MCF 10A (cell line): ENCODE data around the gene CSMD2. TPM values are rescaled to one million over a fixed set of nuclear protein-coding genes. Genes with fewer than 3 reads are reported as not detected.

Source experiments
- BruUV-seq: library from RNA; stranded (reverse); fragments of 400-500 nt; replicated peaks from 2 replicates; lab custom pipeline; 2021; lab: Mats Ljungman, UMichigan
- CTCF ChIA-PET: fragments of 300-600 bp; sonication (Branson Sonifier 250); formaldehyde crosslinking; extraction: SDS; loops from one replicate; lab custom pipeline; 2021; ENCODE audit warnings: antibody characterized with exemption, inconsistent platforms; lab: Yijun Ruan, JAX
- POLR2A ChIA-PET: fragments of 300-600, 350-650 bp; sonication (Branson Sonifier 250); formaldehyde crosslinking; extraction: SDS; loops from one replicate; lab custom pipeline; 2020; ENCODE audit warnings: antibody characterized with exemption, inconsistent platforms; lab: Yijun Ruan, JAX
- DNase-seq: peaks from one replicate; pipeline ENCODE4 v3.0.0-alpha.2; 2018; ENCODE audit not compliant: unreplicated experiment
- H3K27ac Mint-ChIP-seq: one replicate; pipeline ENCODE4 v1.8.0; 2022; ENCODE audit warnings: mild to moderate bottlenecking, low read depth, mixed read lengths; ENCODE audit not compliant: unreplicated experiment
- H3K27me3 Mint-ChIP-seq: one replicate; pipeline ENCODE4 v1.8.0; 2022; ENCODE audit warnings: mixed read lengths; ENCODE audit not compliant: insufficient read depth, unreplicated experiment
- H3K36me3 Mint-ChIP-seq: one replicate; pipeline ENCODE4 v1.8.0; 2022; ENCODE audit warnings: mild to moderate bottlenecking, moderate library complexity, mixed read lengths; ENCODE audit not compliant: insufficient read depth, unreplicated experiment
- H3K4me1 Mint-ChIP-seq: one replicate; pipeline ENCODE4 v1.8.0; 2022; ENCODE audit warnings: mixed read lengths; ENCODE audit not compliant: insufficient read depth, unreplicated experiment
- H3K4me3 Mint-ChIP-seq: one replicate; pipeline ENCODE4 v1.8.0; 2022; ENCODE audit warnings: mild to moderate bottlenecking, moderate library complexity, mixed read lengths; ENCODE audit not compliant: unreplicated experiment
- H3K9me3 Mint-ChIP-seq: one replicate; pipeline ENCODE4 v1.8.0; 2022; ENCODE audit warnings: mixed read lengths; ENCODE audit not compliant: unreplicated experiment
- CTCF ChIP-seq: fragments of 200-600 bp; IDR thresholded peaks from one replicate; pipeline ENCODE4 v1.8.0; 2022; ENCODE audit warnings: antibody characterized with exemption, mild to moderate bottlenecking; ENCODE audit not compliant: unreplicated experiment
- intact Hi-C: fragments of 100-400 bp; cut with micrococcal nuclease; formaldehyde crosslinking; loops from 2 replicates; pipeline ENCODE4 v1.14.1; 2022
- total RNA-seq: library from RNA; stranded (reverse); gene quantifications from 2 replicates; pipeline ENCODE4 v1.2.3, GENCODE V29; 2022

The CSMD2 gene
- total RNA-seq, 1 experiment from 2014 or later, result not detected

- Mint-ChIP-seq H3K27me3 (no peaks in the 10 kb centered on the region), H3K36me3 (no peaks in the 10 kb centered on the region), H3K4me1 (no peaks in the 10 kb centered on the region), H3K9me3 (peaks cover 42% of the 10 kb centered on the region), H3K27ac (no peak overlapping the region), H3K4me3 (no peak overlapping the region)
- intact Hi-C loops, result no loop called here
- no peak for DNase-seq
- no TSS peak for BruUV-seq
- CTCF ChIA-PET, result interaction anchor here (0.7 kb wide), 2 partner anchors 31 to 584 kb away, joined by 4 read pairs; no protein-coding TSS in a partner anchor
- POLR2A ChIA-PET, result no interaction called here
- TF ChIP-seq CTCF, result no peak
These were observed 155.6 kb downstream of the CSMD2 start for GRCh38 chr1:34009340-34009985.

GRCh38 chr1:34007760-34008159, 157.3 kb downstream of the CSMD2 start:
- POLR2A ChIA-PET, result no interaction called here
- Mint-ChIP-seq H3K4me1 (no peaks in the 10 kb centered on the region), H3K27ac (no peak overlapping the region), H3K27me3 (no peaks in the 10 kb centered on the region), H3K9me3 (peaks cover 42% of the 10 kb centered on the region), H3K4me3 (no peak overlapping the region), H3K36me3 (no peaks in the 10 kb centered on the region)
- CTCF ChIA-PET, result no interaction called here
- BruUV-seq, result no TSS peak
- no peak for TF ChIP-seq CTCF
- intact Hi-C loops, result no loop called here
- no peak for DNase-seq

GRCh38 chr1:34005309-34005708, 159.7 kb downstream of the CSMD2 start:
- no peak overlapping the region for H3K4me3 Mint-ChIP-seq
- TF ChIP-seq CTCF, result no peak
- no peaks in the 10 kb centered on the region for H3K4me1 Mint-ChIP-seq
- peaks cover 33% of the 10 kb centered on the region for H3K9me3 Mint-ChIP-seq
- intact Hi-C loops, result no loop called here
- ChIA-PET POLR2A (no interaction called here), CTCF (no interaction called here)
- H3K27me3 Mint-ChIP-seq, result no peaks in the 10 kb centered on the region
- H3K36me3 Mint-ChIP-seq, result no peaks in the 10 kb centered on the region
- no peak for DNase-seq
- BruUV-seq, result no TSS peak
- no peak overlapping the region for H3K27ac Mint-ChIP-seq

- no TSS peak for BruUV-seq
- no peak for TF ChIP-seq CTCF
- H3K27me3 Mint-ChIP-seq, result no peaks in the 10 kb centered on the region
- ChIA-PET POLR2A (no interaction called here), CTCF (no interaction called here)
- no peak overlapping the region for H3K27ac Mint-ChIP-seq
- intact Hi-C loops, result no loop called here
- H3K36me3 Mint-ChIP-seq, result no peaks in the 10 kb centered on the region
- no peaks in the 10 kb centered on the region for H3K4me1 Mint-ChIP-seq
- DNase-seq, result no peak
- no peak overlapping the region for H3K4me3 Mint-ChIP-seq
- H3K9me3 Mint-ChIP-seq, result peaks cover 15% of the 10 kb centered on the region
These were observed 162.2 kb downstream of the CSMD2 start for GRCh38 chr1:34002810-34003209.
